Limb (tissue), 2 donors: ENCODE results near the gene FAM107B.
"Not testable (repeated sequence)": the region's sequence is repeated elsewhere in the genome, so short reads cannot be mapped to it uniquely, and the experiment has no call there.

Experiments used
- DNase-seq, 2 donors: peaks; one replicate each; pipeline ENCODE4 v3.0.0-alpha.2; 2016; ENCODE audit errors: extremely low spot score in 2 of 2

Gene FAM107B

DNA sequence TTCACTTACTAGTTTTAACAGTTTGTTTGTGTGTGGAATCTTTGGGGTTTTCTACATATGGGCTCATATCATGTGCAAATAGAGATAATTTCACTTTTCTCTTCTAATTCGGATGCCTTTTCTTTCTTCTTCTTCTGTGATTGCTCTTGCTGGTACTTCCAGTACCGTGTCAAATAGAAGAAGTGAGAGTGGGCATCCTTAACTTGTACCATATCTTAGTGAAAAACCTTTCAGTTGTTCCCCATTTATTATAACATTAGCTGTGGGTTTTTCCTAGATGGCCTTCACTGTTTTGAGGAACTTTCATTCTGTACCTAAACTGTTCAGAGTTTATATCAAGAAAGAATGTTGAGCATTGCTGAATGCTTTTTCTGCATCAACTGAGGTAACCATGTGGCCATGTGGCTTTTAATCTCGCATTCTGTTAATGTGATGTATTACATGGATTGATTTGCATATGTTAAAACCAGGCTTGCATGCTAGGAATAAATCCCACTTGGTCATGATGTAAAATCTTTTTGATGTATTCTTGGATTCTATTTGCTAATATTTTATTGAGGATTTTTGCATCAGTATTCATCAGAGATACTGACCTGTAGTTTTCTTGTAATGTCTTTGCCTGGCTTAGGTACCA is 78.7 kb downstream of the FAM107B start:
- DNase-seq, result no peak

DNA sequence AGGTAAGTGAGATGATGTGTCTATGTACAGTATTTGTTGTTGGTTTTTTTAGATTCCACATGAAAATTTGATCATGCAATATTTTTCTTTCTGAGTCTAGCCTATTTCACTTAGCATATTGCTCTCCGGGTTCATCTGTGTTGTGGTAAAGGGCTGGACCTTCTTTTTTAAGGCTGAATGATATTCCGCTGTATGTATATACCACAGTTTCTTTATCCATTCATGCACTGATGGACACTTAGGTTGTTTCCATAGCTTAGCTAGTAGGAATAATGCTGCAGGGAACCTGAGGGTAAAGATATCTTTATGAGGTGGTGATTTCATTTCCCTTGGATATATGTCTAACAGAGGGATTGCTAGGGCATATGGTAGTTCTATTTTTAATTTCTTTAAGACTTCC is 80.8 kb downstream of the FAM107B start:
- no peak for DNase-seq

DNA sequence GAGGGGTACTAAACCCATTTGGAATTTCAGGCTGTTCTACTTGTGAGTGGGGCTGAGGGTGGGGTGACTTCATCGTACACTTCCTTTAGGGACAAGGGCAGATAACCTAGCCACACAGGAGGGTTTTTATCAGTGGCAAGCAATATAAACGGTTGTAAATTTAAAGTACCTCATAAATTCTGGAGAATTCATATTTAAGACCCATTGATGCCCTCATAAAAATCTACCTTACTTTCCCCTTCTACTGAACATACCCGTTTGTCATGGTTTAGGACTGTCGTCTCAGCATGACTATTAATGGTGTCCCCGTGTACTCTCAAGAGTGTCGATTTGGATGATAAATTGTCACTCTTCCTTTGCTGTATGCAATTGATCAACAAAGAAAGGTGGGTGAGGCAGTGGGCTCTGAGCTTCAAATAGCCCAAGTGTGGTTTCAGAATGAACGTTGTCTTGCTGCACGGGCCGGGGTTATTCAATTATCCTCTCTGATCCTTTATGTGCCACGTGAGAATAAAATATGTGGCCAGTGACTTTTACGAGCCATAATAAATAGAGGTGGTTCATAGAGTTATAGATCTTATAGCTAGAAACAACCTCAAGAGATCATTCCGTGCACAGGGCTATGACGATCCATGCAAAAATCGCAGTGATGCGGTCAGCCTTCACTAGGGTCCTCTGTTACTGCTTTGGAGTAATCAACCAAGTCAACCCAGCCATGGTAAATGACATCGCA is 82.2 kb downstream of the FAM107B start:
- DNase-seq, result no peak

DNA sequence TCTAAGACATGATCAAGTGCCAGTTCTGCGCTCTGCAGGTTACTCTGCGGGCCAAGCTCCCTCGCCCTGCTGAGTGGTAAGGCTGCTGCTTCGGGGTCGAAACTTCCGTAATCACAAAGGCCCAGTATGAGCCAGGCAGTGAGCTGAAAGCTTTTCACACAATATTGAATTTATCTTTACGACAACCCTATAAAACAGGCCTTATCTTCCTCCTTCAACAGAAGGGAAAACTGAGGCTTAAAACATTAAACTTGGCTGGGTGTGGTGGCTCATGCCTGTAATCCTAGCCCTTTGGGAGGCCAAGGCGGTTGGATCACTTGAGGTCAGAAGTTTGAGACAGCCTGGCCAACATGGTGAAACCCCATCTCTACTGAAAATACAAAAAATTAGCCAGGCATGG is 83.3 kb downstream of the FAM107B start:
- DNase-seq, result no peak

DNA sequence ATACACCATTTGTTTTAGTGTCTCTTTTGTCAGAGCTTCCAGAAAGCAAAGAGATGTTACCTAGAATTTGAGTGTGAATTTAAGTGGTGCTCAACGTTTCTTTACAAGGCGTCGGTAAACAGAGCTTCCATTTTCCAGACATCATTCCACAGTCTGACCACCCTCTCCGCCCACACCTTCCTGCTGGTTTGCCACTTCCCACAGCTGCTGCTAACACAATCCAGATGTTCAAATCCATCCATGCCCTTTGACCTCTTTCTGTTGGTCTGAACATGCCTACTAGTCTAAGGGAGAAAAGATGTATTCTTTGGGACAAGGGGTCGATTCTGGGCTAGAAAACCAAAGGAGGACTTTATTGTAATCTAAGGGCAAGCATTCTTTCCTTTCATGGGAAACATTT is 86.1 kb downstream of the FAM107B start:
- DNase-seq, result no peak

DNA sequence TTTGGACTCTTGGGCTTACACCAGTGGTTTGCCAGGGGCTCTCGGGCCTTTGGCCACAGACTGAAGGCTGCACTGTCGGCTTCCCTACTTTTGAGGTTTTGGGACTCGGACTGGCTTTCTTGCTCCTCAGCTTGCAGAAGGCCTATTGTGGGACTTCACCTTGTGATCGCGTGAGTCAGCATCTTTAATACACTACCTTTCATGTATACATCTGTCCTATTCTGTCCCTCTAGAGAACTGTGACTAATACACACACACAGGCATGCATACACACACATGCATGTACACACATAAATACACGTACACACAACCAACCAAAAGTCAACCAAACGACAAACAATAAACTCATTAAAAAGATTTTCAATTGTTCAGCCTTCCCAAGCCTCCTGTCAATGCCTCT is 86.5 kb downstream of the FAM107B start:
- DNase-seq, result not testable (repeated sequence)

DNA sequence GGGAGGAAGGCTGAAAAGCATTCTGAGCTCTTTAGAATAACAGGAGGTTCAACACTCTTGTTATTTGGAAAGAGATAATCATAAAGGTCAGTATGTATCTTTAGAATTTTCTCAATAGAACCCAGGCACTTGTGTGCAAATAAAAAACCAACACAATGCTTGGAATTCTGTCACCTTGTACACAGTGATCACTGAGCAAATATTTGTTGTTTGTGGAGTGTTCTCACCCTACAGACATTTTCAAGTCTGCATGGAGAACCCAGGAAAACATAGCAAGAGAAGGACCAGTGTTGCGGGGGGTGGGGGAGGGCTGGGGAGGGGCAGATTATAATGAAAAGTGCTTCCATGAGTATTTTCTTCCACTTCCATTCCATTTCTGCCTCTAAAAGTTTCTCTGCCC is 87.4 kb downstream of the FAM107B start:
- DNase-seq, result no peak

DNA sequence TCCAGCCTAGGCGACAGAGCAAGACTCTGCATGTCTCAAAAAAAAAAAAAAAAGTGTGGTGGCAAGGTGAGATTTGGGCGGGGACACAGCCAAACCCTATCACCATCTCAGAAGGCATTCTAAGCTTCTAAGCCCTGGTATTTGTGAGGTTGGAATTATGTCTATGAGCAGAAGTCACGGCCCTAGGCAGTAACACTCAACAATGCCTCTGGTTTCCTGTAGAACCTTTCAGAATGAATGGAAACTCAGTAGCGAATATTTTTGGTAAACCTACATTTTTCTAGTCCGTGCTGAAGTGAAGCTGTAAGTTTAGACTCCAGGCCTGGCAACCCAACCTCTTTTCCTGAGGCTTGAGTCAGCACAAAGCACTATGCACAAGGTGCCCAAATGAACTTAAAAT is 88.3 kb downstream of the FAM107B start:
- no peak for DNase-seq

DNA sequence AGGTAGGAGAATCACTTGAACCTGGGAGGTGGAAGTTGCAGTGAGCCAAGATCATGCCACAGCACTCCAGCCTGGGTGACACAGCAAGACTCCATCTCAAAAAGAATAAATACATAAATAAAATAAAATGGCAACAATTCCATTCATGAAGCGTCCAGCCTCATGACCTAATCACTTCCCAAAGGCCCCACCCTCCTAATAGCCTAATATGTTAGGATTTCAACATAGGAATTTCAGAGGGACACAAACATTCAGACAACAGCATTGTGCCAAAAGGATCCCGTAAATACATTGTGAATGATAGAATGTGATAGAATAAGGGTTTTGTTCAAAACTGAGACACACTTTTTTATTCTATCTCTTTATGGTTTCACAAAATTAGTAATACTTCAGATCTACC is 90.3 kb downstream of the FAM107B start:
- no peak for DNase-seq

DNA sequence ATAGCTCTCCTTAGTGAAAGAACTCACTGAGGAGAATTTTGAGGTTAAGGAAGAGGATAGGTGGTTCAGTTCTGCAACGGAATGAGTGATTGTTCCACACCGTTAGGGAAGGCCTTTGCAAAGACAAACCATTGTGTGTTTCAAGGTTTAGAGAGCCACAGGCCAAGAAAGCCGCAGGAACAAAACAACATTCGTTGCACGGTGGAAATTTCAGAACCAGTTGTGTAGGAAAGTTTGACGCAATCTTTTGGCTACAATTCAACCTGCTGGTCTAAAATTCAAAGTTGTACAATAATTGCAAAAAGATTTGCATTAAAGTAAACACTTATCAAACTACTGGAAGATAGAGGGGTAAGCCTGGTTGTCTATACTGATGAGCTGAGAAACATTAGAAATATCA is 91.4 kb downstream of the FAM107B start:
- DNase-seq, result no peak

DNA sequence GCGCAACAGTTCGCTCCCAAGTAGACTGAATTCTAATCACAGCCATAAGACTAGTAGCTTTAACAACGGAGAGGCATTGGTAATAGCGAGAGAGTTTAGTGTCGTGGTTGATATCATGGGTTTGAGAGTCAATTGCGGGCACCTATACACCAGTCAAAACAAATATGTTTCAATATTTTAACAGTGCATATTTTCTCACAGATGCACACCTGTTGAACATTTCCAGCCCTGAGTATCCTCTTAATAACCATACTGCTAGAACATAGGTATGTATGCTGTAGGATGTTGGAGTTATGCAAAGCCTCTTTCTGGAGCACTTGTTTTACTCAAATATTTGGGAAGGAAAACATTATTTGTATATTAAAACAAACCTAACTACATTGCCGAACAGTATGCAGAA is 92.9 kb downstream of the FAM107B start:
- no peak for DNase-seq

DNA sequence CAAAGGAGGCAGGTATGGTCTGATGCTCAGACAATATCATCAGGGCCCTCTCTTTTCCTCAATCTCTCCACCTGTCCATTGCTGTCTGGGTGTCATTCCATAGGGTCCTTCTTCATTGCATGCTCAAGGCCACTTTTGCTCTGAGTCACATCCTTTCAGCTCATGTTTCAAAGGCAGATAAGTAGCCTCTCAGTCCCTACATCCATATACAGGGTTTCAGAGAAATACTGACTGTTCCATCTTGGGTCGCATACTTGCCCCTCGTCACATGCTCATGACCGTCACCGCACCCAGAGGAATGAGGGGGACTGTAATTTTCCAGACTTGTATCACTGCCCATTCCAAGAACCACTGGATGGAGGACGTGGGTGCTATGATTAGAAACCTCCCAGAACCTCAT is 93.4 kb downstream of the FAM107B start:
- DNase-seq, result no peak

DNA sequence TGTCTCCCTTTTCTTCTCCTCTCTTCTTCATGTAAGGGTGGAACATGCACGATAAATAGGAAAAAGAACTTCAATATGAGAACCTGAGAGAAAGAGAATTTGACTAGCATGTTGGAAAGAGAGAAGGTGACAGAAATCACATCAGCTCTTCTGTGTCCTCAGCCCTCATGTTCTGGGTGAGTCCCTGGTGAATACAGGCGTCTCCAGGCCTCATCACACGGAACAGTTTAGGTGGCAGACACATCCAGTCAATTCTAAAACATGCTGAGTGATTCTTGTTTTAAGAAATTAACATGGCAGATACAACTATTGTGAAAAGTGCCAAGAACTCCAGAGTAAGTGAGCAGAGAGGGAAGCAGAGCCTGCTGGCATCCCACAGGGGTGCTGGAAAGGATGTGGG is 96.1 kb downstream of the FAM107B start:
- no peak for DNase-seq

DNA sequence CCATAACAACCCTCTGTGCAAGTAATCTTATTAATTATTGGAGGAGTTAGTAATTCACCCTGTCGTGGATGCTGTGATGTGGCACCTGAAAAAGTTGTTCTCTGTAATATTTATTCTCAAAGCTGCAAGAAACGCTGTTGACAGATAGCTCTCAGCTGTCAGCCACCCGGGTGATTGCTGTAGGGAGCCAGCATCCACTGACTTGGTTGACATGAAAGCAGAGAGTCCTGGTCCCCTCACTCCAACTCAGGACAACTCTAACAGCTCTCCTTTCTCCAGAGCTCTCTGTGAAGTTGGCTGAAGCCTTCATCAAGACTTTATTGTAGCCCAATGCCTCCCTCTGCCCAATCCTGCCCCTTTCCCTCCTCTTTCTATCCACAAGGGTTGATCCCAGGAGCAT is 98.0 kb downstream of the FAM107B start:
- no peak for DNase-seq

DNA sequence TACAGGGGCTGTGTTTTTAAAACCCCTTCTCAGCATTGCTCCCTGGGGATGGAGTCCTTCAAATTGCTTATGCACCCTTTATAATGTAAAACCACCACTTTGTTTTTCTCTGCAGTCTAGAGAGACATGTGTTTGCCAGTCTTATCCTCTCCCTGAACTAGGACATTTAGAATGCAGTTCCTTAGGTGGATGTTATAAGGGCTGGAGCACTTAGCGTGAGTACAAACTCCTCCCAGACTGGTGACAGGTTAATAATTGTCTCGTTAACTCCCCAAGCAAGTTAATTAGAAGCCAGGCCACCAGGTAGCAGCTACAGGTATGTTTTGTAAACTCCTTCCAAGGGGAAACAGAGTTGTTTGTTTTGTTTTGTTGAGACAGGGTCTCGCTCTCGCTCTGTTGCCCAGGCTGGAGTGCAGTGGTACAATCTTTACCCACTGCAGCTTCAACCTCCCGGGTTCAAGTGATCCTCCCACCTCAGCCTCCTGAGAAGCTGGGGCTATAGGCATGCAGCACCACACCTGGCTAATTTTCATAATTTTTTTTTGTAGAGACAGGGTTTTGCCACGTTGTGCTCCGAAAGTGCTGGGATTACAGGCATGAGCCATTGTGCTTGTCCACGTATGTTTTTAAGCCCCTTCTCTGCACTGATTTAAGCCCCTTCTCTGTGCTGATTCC is 100.2 kb downstream of the FAM107B start:
- no peak for DNase-seq

DNA sequence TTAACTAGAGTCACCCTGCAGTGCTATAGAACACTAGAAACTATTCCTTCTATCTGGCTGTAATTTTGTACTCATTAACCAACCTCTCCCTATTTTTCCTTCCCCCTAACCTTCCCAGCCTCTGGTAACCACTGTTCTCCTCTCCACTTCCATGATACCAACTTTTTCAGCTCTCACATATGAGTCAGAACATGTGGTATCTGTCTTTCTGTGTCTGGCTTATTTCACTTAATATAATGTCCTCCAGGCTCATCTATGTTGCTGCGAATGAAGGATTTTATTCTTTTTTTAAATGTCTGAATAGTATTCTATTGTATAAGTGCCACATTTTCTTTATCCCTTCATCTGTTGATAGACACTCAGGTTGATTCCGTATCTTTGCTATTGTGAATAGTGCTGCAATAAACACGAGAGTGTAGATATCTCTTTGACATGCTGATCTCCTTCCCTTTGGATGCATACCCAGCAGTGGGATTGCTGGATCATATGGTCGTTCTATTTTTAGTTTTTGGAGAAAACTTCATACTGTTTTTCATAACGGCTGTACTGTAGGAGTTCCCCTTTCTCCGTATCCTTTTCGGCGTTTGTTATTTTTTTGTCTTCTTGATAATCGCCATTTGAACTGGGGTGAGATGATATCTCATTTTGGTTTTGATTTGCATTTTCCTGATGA is 101.4 kb downstream of the FAM107B start:
- no peak for DNase-seq

DNA sequence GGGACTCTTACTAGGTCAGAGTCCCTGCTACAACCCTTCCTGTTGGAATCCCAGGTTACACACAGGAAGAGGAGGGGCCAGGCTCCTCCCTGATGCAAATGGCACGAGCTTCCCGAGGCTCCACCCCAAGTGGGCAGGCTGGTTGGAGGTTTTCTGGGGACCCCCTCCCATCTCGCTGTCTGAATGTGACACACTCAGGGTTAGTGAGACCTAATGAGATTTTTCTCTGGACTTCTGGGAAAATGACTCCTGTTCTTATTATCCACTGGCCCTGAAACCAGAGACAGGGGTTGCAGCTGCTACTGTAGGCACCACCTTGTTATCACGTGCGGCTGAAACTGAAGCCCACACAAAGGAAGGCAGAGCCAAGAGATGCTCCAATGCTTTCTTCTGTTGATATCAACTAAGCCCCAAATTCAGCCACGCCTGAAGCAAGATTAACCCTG is 103.3 kb downstream of the FAM107B start:
- no peak for DNase-seq

DNA sequence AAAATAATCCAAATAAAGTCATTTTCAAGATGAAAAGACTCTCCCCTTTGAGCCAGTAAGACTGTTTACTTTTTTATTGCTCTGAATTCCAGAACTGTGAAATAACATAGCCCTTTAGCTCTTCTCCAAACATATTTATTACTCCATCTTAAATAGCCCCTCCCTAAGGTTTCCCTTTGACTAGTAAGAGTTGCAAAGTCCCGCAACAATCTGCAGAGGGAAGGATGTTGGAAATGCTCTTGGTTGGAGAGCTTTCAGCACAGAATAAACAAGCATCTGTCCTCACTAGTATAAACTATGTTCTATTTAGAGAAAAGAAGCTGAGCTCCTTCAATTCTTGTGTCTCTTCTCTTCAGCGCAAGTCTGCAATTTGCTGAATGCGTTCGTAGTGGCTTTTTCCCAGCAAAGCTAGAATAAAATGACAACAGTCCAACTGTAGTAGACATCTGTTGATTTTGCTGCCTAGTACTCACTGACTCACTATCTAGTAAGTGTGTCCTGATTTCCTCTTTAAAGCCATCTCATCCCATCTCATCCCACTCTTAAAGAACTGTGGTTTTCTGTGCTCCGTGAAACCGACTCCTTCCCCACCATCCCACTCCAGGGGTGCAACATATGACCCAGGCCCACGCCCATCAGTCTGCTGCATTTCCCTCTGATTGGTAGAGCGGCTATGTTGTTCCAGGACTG is 104.0 kb downstream of the FAM107B start:
- peak in 1 of 2 donors; percentile 27 for DNase-seq

DNA sequence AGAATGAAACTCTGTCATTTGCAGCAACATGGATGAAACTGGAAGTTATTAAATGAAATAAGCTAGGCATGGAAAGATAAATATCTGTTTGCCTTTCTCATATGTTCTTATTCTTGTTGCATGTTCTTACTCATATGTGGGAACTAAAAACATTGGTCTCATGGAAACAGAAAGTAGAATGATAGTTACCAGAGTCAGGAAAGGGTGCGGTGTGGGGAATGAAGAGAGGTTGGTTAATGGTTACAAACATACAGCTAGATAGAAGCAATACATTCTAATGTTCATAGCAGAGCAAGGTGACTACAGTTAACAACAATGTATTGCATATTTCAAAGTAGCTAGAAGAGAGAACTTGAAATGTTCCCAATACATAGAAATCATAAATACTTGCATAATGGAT is 105.1 kb downstream of the FAM107B start:
- no peak for DNase-seq

DNA sequence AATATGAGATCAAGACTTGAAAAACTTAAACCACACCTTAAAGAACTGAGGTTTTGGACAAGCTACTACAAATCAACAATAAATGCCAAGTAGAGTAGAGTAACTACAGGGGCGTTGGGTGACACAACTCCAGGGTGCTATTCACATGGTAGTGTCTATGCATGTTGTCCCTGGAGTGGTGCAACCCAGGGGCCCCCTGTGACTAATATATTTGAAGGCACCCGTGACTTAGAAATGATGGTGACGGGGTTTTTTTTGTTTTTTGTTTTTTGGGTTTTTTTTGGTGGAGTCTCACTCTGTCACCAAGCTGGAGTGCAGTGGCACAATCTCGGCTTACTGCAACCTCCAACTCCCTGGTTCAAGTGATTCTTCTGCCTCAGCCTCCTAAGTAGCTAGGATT is 106.9 kb downstream of the FAM107B start:
- DNase-seq, result no peak

DNA sequence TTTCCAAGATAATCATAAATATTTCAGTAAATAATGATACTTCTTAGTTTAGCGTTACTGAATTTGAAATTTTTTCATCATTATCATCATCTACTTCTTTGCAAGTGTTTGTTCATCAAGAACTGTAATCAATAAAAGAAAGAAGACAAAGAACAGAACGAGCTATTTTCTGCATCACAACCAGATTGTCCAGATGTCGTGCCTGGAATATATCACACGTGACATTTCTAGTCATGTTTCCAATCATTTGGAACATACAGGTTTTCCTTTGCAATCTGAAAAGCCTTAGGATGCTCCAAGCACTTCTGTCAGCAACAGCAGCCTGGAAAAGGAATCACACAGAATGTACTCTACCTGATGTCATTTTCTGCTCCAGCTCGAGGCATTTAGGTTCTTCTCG is 107.4 kb downstream of the FAM107B start:
- DNase-seq, result no peak
